HEK293 (cell line): ENCODE data around the gene BDNF.

ENCODE experiments used
- CTCF ChIA-PET: fragments of 350-600 bp; formaldehyde crosslinking; extraction: SDS; loops from one replicate; lab custom pipeline; 2021; ENCODE audit warnings: antibody characterized with exemption; lab: Yijun Ruan, JAX
- POLR2A ChIA-PET: fragments of 300-600 bp; formaldehyde crosslinking; extraction: SDS; loops from one replicate; lab custom pipeline; 2020; ENCODE audit warnings: antibody characterized with exemption, inconsistent platforms; lab: Yijun Ruan, JAX
- H3K27ac ChIP-seq: fragments of 200-500 bp; sonication (Bioruptor generic); 2 replicates; pipeline ENCODE4 v1.5.1; 2014; ENCODE audit warnings: low read depth, low read length, control low read depth, inconsistent platforms; ENCODE audit errors: extremely low read depth
- H3K36me3 ChIP-seq, 2 experiments: fragments of 200-500 bp in 1 of 2; sonication (Bioruptor generic) in 1 of 2; 1 replicate in 1 of 2; 2 replicates in 1 of 2; pipeline ENCODE4 v1.5.1; 2014 to 2017; ENCODE audit warnings: inconsistent platforms in 2 of 2, low read length in 2 of 2; ENCODE audit not compliant: control insufficient read depth in 2 of 2, insufficient read depth in 1 of 2
- H3K4me1 ChIP-seq: fragments of 200-500 bp; sonication (Bioruptor generic); 2 replicates; pipeline ENCODE4 v1.5.1; 2014; ENCODE audit warnings: mild to moderate bottlenecking, low read length, inconsistent platforms; ENCODE audit not compliant: control insufficient read depth, insufficient read depth
- H3K4me3 ChIP-seq: 2 replicates; pipeline ENCODE4 v1.5.1; 2011; ENCODE audit warnings: low read depth, mild to moderate bottlenecking, control low read depth, low read length, moderate library complexity
- H3K9me3 ChIP-seq: fragments of 200-500 bp; sonication (Bioruptor generic); 2 replicates; pipeline ENCODE4 v1.5.1; 2014; ENCODE audit warnings: low read depth, low read length, inconsistent platforms; ENCODE audit not compliant: control insufficient read depth, insufficient read depth
- AEBP2 ChIP-seq: fragments of 450-650 bp; formaldehyde crosslinking; IDR thresholded peaks from 2 replicates; pipeline ENCODE4 v1.5.1; 2016; ENCODE audit warnings: missing biosample characterization, missing genetic modification characterization, borderline replicate concordance
- ELK4 ChIP-seq: IDR thresholded peaks from 2 replicates; pipeline ENCODE4 v1.6.1; 2011; ENCODE audit warnings: mild to moderate bottlenecking, low read depth, low read length, borderline replicate concordance
- FEZF1 ChIP-seq: fragments of 450-650 bp; formaldehyde crosslinking; IDR thresholded peaks from 2 replicates; pipeline ENCODE4 v1.5.1; 2016; ENCODE audit warnings: missing biosample characterization, missing genetic modification characterization
- HOXD13 ChIP-seq: sonication (generic); formaldehyde crosslinking; IDR thresholded peaks from 2 replicates; pipeline ENCODE4 v1.8.0; 2022; ENCODE audit warnings: missing genetic modification reagents, borderline replicate concordance
- IKZF3 ChIP-seq: fragments of 450-650 bp; IDR thresholded peaks from 2 replicates; pipeline ENCODE4 v1.5.0; 2018; ENCODE audit warnings: missing biosample characterization, mild to moderate bottlenecking, missing genetic modification characterization, moderate library complexity
- PATZ1 ChIP-seq: fragments of 450-650 bp; formaldehyde crosslinking; IDR thresholded peaks from 2 replicates; pipeline ENCODE4 v1.5.1; 2016; ENCODE audit warnings: missing biosample characterization, missing genetic modification characterization
- SP2 ChIP-seq: fragments of 450-650 bp; formaldehyde crosslinking; IDR thresholded peaks from 2 replicates; pipeline ENCODE4 v1.5.1; 2016; ENCODE audit warnings: missing biosample characterization, missing genetic modification characterization
- SP3 ChIP-seq: fragments of 450-650 bp; formaldehyde crosslinking; IDR thresholded peaks from 2 replicates; pipeline ENCODE4 v1.5.1; 2016; ENCODE audit warnings: missing biosample characterization, missing genetic modification characterization
- ZBTB17 ChIP-seq: fragments of 450-650 bp; formaldehyde crosslinking; IDR thresholded peaks from 2 replicates; pipeline ENCODE4 v1.5.1; 2016; ENCODE audit warnings: missing biosample characterization, missing genetic modification characterization
- ZBTB21 ChIP-seq: fragments of 450-650 bp; formaldehyde crosslinking; IDR thresholded peaks from 2 replicates; pipeline ENCODE4 v1.5.1; 2017; ENCODE audit warnings: missing biosample characterization, missing genetic modification characterization
- ZBTB7A ChIP-seq: fragments of 450-650 bp; formaldehyde crosslinking; IDR thresholded peaks from 2 replicates; pipeline ENCODE4 v1.5.1; 2016; ENCODE audit warnings: low read depth, missing biosample characterization, missing genetic modification characterization
- ZFP3 ChIP-seq: fragments of 450-650 bp; formaldehyde crosslinking; IDR thresholded peaks from 2 replicates; pipeline ENCODE4 v1.5.1; 2016; ENCODE audit warnings: low read depth, missing biosample characterization, missing genetic modification characterization
- ZNF140 ChIP-seq: fragments of 450-650 bp; formaldehyde crosslinking; IDR thresholded peaks from 2 replicates; pipeline ENCODE4 v1.5.1; 2016; ENCODE audit warnings: missing biosample characterization, missing genetic modification characterization
- ZNF184 ChIP-seq: fragments of 450-650 bp; IDR thresholded peaks from 2 replicates; pipeline ENCODE4 v1.5.1; 2018; ENCODE audit warnings: missing biosample characterization, mild to moderate bottlenecking, missing genetic modification characterization
- ZNF214 ChIP-seq: fragments of 450-650 bp; formaldehyde crosslinking; IDR thresholded peaks from 2 replicates; pipeline ENCODE4 v1.5.1; 2017; ENCODE audit warnings: missing biosample characterization, mild to moderate bottlenecking, missing genetic modification characterization, borderline replicate concordance
- ZNF292 ChIP-seq: fragments of 450-650 bp; formaldehyde crosslinking; IDR thresholded peaks from 2 replicates; pipeline ENCODE4 v1.5.1; 2016; ENCODE audit warnings: low read depth, missing biosample characterization, missing genetic modification characterization, borderline replicate concordance
- ZNF311 ChIP-seq: fragments of 450-650 bp; formaldehyde crosslinking; IDR thresholded peaks from 2 replicates; pipeline ENCODE4 v1.5.1; 2017; ENCODE audit warnings: missing biosample characterization, missing genetic modification characterization, borderline replicate concordance
- ZNF335 ChIP-seq: fragments of 450-650 bp; formaldehyde crosslinking; conservative IDR thresholded peaks from 2 replicates; pipeline ENCODE4 v1.5.1; 2016; ENCODE audit warnings: missing biosample characterization, missing genetic modification characterization
- ZNF354C ChIP-seq: fragments of 450-650 bp; formaldehyde crosslinking; IDR thresholded peaks from 2 replicates; pipeline ENCODE4 v1.5.1; 2016; ENCODE audit warnings: missing biosample characterization, missing genetic modification characterization, low read depth, borderline replicate concordance
- ZNF473 ChIP-seq: fragments of 450-650 bp; formaldehyde crosslinking; IDR thresholded peaks from 2 replicates; pipeline ENCODE4 v1.5.1; 2017; ENCODE audit warnings: missing biosample characterization, missing genetic modification characterization
- ZNF501 ChIP-seq: fragments of 450-650 bp; formaldehyde crosslinking; IDR thresholded peaks from 2 replicates; pipeline ENCODE4 v1.5.1; 2016; ENCODE audit warnings: missing biosample characterization, missing genetic modification characterization
- ZNF514 ChIP-seq: fragments of 450-650 bp; formaldehyde crosslinking; IDR thresholded peaks from 2 replicates; pipeline ENCODE4 v1.5.1; 2016; ENCODE audit warnings: missing biosample characterization, missing genetic modification characterization
- ZNF544 ChIP-seq: fragments of 450-650 bp; formaldehyde crosslinking; IDR thresholded peaks from 2 replicates; pipeline ENCODE4 v1.5.0; 2017; ENCODE audit warnings: missing biosample characterization, missing genetic modification characterization
- ZNF580 ChIP-seq: fragments of 450-650 bp; formaldehyde crosslinking; IDR thresholded peaks from 2 replicates; pipeline ENCODE4 v1.5.1; 2016; ENCODE audit warnings: missing biosample characterization, missing genetic modification characterization
- ZNF670 ChIP-seq: fragments of 450-650 bp; formaldehyde crosslinking; IDR thresholded peaks from 2 replicates; pipeline ENCODE4 v1.5.1; 2016; ENCODE audit warnings: missing biosample characterization, missing genetic modification characterization, low read depth
- ZNF704 ChIP-seq: fragments of 450-650 bp; formaldehyde crosslinking; IDR thresholded peaks from 2 replicates; pipeline ENCODE4 v1.5.1; 2016; ENCODE audit warnings: missing biosample characterization, missing genetic modification characterization
- ZNF707 ChIP-seq: fragments of 450-650 bp; formaldehyde crosslinking; IDR thresholded peaks from 2 replicates; pipeline ENCODE4 v1.5.1; 2016; ENCODE audit warnings: missing biosample characterization, missing genetic modification characterization
- ZNF792 ChIP-seq: fragments of 450-650 bp; formaldehyde crosslinking; IDR thresholded peaks from 2 replicates; pipeline ENCODE4 v1.5.1; 2016; ENCODE audit warnings: missing biosample characterization, missing genetic modification characterization
- ZSCAN18 ChIP-seq: fragments of 450-650 bp; formaldehyde crosslinking; IDR thresholded peaks from 2 replicates; pipeline ENCODE4 v1.5.1; 2016; ENCODE audit warnings: missing biosample characterization, missing genetic modification characterization

The BDNF gene

GRCh38 chr11:27718346-27718862, 18.1 kb upstream of the BDNF start:
- H3K36me3 ChIP-seq = no peaks in the 10 kb centered on the region
- no peaks in the 10 kb centered on the region for H3K9me3 ChIP-seq
- POLR2A ChIA-PET = interaction anchor here (0.6 to 2.2 kb wide), 5 partner anchors 19 to 1065 kb away, joined by 3 to 9 read pairs (median 5); partner anchors contain the start of genes BDNF, KIF18A and METTL15
- no peak for TF ChIP-seq ZNF670 (tag by site-specific recombination)
- TF ChIP-seq ELK4 = no peak
- no peak for TF ChIP-seq ZNF580 (tag by site-specific recombination)
- no peak for TF ChIP-seq HOXD13
- no peak for TF ChIP-seq ZNF792 (tag by site-specific recombination)
- no peak for TF ChIP-seq ZNF544 (tag by site-specific recombination)
- peak; percentile 54 for TF ChIP-seq SP2 (tag by site-specific recombination)
- TF ChIP-seq AEBP2 (tag by site-specific recombination) = no peak
- peak; percentile 27; the same call in 1 of the 2 replicates for TF ChIP-seq SP3 (tag by site-specific recombination)
- TF ChIP-seq FEZF1 (tag by site-specific recombination) = no peak
- TF ChIP-seq ZNF707 (tag by site-specific recombination) = no peak
- TF ChIP-seq IKZF3 (tag by site-specific recombination) = 0 out of 2 replicates have a peak, but pooled peaks have one; percentile 5
- no peak for TF ChIP-seq PATZ1
- no peak for TF ChIP-seq ZNF214 (tag by site-specific recombination)
- TF ChIP-seq ZBTB17 (tag by site-specific recombination) = peak; percentile 88
- no peak for TF ChIP-seq ZBTB7A
- peak; percentile 55; the same call in 1 of the 2 replicates for TF ChIP-seq ZNF140 (tag by site-specific recombination)
- peak; percentile 66 for TF ChIP-seq ZNF335 (tag by site-specific recombination)
- CTCF ChIA-PET = interaction anchor here (0.6 to 2.3 kb wide), 10 partner anchors 10 to 1671 kb away, joined by 3 to 11 read pairs (median 3); no protein-coding TSS in a partner anchor
- peak overlapping the region; percentile 53 for H3K4me3 ChIP-seq
- H3K27ac ChIP-seq = peak overlapping the region; percentile 37; the same call in 1 of the 2 replicates
- H3K4me1 ChIP-seq = peaks cover 5% of the 10 kb centered on the region; the same call in 1 of the 2 replicates

- no peaks in the 10 kb centered on the region for H3K36me3 ChIP-seq
- CTCF ChIA-PET = interaction anchor here (0.6 to 2.3 kb wide), 19 partner anchors 9 to 1613 kb away, joined by 3 to 23 read pairs (median 4); partner anchors contain the start of gene BDNF
- peaks cover 5% of the 10 kb centered on the region; the same call in 1 of the 2 replicates for H3K4me1 ChIP-seq
- POLR2A ChIA-PET = interaction anchor here (0.6 kb wide), 2 partner anchors 66 to 601 kb away, joined by 3 read pairs; no protein-coding TSS in a partner anchor
- no peak overlapping the region for H3K27ac ChIP-seq
- H3K4me3 ChIP-seq = peak overlapping the region; percentile 53
- H3K9me3 ChIP-seq = no peaks in the 10 kb centered on the region
- no peak for TF ChIP-seq ZNF292 (tag by site-specific recombination)
- TF ChIP-seq ZNF514 (tag by site-specific recombination) = no peak
- 0 out of 2 replicates have a peak, but pooled peaks have one; percentile 4 for TF ChIP-seq ZNF354C (tag by site-specific recombination)
- no peak for TF ChIP-seq ZSCAN18
- TF ChIP-seq ZNF704 = no peak
- TF ChIP-seq ZNF184 (tag by site-specific recombination) = no peak
- no peak for TF ChIP-seq ZFP3 (tag by site-specific recombination)
- no peak for TF ChIP-seq ZNF311 (tag by site-specific recombination)
- peak; percentile 41; the same call in 1 of the 2 replicates for TF ChIP-seq ZBTB21 (tag by site-specific recombination)
- TF ChIP-seq ZNF501 = no peak
- no peak for TF ChIP-seq ZNF473 (tag by site-specific recombination)
Measured at GRCh38 chr11:27717801-27718229, 17.6 kb upstream of the BDNF start.
